Measurements from ENCODE around the gene SRBD1. TPM values are rescaled to one million over a fixed set of nuclear protein-coding genes. Genes with fewer than 3 reads are reported as not detected.

SRBD1 gene
- total and polyA plus RNA-seq, 2 of the 8 experiments (the other 6 are each of a cell fraction or from before 2014, with no cell fraction given), result 4.6 to 20.0 TPM

- 94% methylated on average over 4 of the region's 4 CpGs; no CpG with 5 or more reads in 1 of the 2 experiments for WGBS, 2 experiments (ENCODE audit: extremely low coverage in 1 of 2, insufficient coverage in 1 of 2, insufficient read length in 1 of 2, insufficient replicate concordance in 2 of 2, low coverage in 1 of 2, low lambda C conversion rate in 2 of 2, missing lambda C conversion rate in 1 of 2)
- TF ChIP-seq GTF2F1 (IDR thresholded peaks at IDR 0.05; ENCODE audit: borderline replicate concordance, low read depth, low read length) (no peak), CTBP2 (IDR thresholded peaks at IDR 0.05; ENCODE audit: borderline replicate concordance, insufficient read depth, insufficient read length, low read length) (no peak), JUN (IDR thresholded peaks at IDR 0.05; ENCODE audit: low read depth, low read length) (no peak), CHD2 (IDR thresholded peaks at IDR 0.05; ENCODE audit: low read length) (no peak)
Measured at GRCh38 chr2:45388541-45389100, 222.4 kb downstream of the SRBD1 start.

More at GRCh38 chr2:45388541-45389100, 222.4 kb downstream of the SRBD1 start:
- H3K9me3 ChIP-seq (ENCODE audit: insufficient read depth in 2 of 2, low read depth in 1 of 2, low read length in 1 of 2), result no peaks in the 10 kb centered on the region
- H2BK15ac ChIP-seq (ENCODE audit: low read length), result no peak overlapping the region
- H3K79me2 ChIP-seq (ENCODE audit: control insufficient read depth in 1 of 2, insufficient read depth in 2 of 2, low read length in 2 of 2), result no peaks in the 10 kb centered on the region
- H3K4me3 ChIP-seq (ENCODE audit: extremely low read depth in 1 of 4, insufficient read depth in 2 of 4, low read depth in 3 of 4, low read length in 4 of 4), result no peak overlapping the region
- ChIA-PET POLR2A (ENCODE audit: partially characterized antibody) (no interaction called here), CTCF (ENCODE audit: partially characterized antibody) (no interaction called here)
- no peak overlapping the region for H3K56ac ChIP-seq (replicated peaks; ENCODE audit: insufficient read length, low read depth, low read length)
- H3K27me3 ChIP-seq (replicated peaks in 1 of 4; ENCODE audit: control insufficient read depth in 3 of 4, extremely low read depth in 1 of 4, insufficient read depth in 3 of 4, low read length in 3 of 4), result no peaks in the 10 kb centered on the region
- H4K5ac ChIP-seq (ENCODE audit: insufficient read length, low read depth, low read length), result no peak overlapping the region
- H3K18ac ChIP-seq (ENCODE audit: extremely low read depth, low read length), result no peak overlapping the region
- no peaks in the 10 kb centered on the region; the same call in 1 of the 2 replicates for H3K23me2 ChIP-seq (ENCODE audit: low read depth, low read length)
- DNase-seq (ENCODE audit: low read depth in 1 of 2, low spot score in 2 of 2) (no peak), FAIRE-seq (no peak)
- no peak overlapping the region for H3K14ac ChIP-seq (ENCODE audit: insufficient read length)
- H4K91ac ChIP-seq (replicated peaks; ENCODE audit: insufficient read length, low read length), result no peak overlapping the region
- H3K9ac ChIP-seq (replicated peaks in 1 of 4; ENCODE audit: extremely low read depth in 1 of 4, low read depth in 3 of 4, low read length in 3 of 4), result no peak overlapping the region
- H3K79me1 ChIP-seq (ENCODE audit: low read depth, low read length), result no peaks in the 10 kb centered on the region
- H3K4ac ChIP-seq (replicated peaks; ENCODE audit: insufficient read length, low read depth, low read length), result no peak overlapping the region
- H2AK5ac ChIP-seq (ENCODE audit: low read depth, low read length), result no peak overlapping the region
- H4K20me1 ChIP-seq (replicated peaks in 1 of 2; ENCODE audit: control insufficient read depth in 1 of 2, insufficient read depth in 2 of 2, low read length in 2 of 2), result no peaks in the 10 kb centered on the region
- no peak overlapping the region for H3K4me2 ChIP-seq (ENCODE audit: insufficient read depth in 1 of 2, low read depth in 2 of 2, low read length in 2 of 2)
- no peak overlapping the region for H3K23ac ChIP-seq (ENCODE audit: insufficient read length)
- H2BK120ac ChIP-seq (replicated peaks; ENCODE audit: low read depth, low read length), result no peak overlapping the region
- H2BK5ac ChIP-seq (ENCODE audit: low read depth, low read length), result no peak overlapping the region
- H4K8ac ChIP-seq (ENCODE audit: extremely low read depth, insufficient read depth, low read length), result no peak overlapping the region
- no peak overlapping the region for H2AFZ ChIP-seq (ENCODE audit: low read length)
- H3K36me3 ChIP-seq (ENCODE audit: control insufficient read depth in 2 of 4, insufficient read depth in 4 of 4, low read length in 3 of 4), result peaks cover 0 to 7% (median 1%) of the 10 kb centered on the region in 4 experiments; a peak in 3 of 8 replicates
- H2BK12ac ChIP-seq (ENCODE audit: low read depth, low read length), result no peak overlapping the region
- no peak overlapping the region for H3K27ac ChIP-seq (ENCODE audit: low read depth, low read length)
- H3K4me1 ChIP-seq (replicated peaks in 1 of 4; ENCODE audit: control insufficient read depth in 3 of 4, insufficient read depth in 4 of 4, low read length in 3 of 4), result peaks cover 0 to 10% (median 2%) of the 10 kb centered on the region in 4 experiments; a peak in 2 of 7 replicates
- no peak overlapping the region for H2BK20ac ChIP-seq (ENCODE audit: low read length)

All from H1 (cell line).